H1 (cell line): ENCODE results near the gene B4GAT1. TPM values are rescaled to one million over a fixed set of nuclear protein-coding genes. Genes with fewer than 3 reads are reported as not detected.

Experiments used
- CTCF ChIA-PET: fragments of 300-600 bp; sonication (Branson Sonifier 250); formaldehyde crosslinking; loops from one replicate; lab custom pipeline; 2021; ENCODE audit not compliant: partially characterized antibody; lab: Charles Lee
- POLR2A ChIA-PET: fragments of 300-600 bp; sonication (Branson Sonifier 250); formaldehyde crosslinking; loops from one replicate; lab custom pipeline; 2021; ENCODE audit warnings: inconsistent platforms; ENCODE audit not compliant: partially characterized antibody; lab: Charles Lee
- DNase-seq, 2 experiments: peaks; one replicate each; pipeline versions ENCODE4 v3.0.0 to v3.0.0-alpha.2; 2010 to 2022; ENCODE audit warnings: low spot score in 2 of 2, low read depth in 1 of 2, mixed read lengths in 1 of 2
- FAIRE-seq: peaks from 2 replicates; lab custom pipeline; 2011; peaks lifted over from hg19 to GRCh38; lab: Jason Lieb, UNC
- H2AFZ ChIP-seq: 2 replicates; pipeline ENCODE4 v1.8.1; 2012; ENCODE audit warnings: low read length, inconsistent platforms
- H2AK5ac ChIP-seq: 2 replicates; pipeline ENCODE4 v1.6.1; 2013; ENCODE audit warnings: low read depth, low read length
- H2BK120ac ChIP-seq: replicated peaks from 2 replicates; pipeline ENCODE3; 2013; ENCODE audit warnings: low read depth, low read length, inconsistent platforms
- H2BK12ac ChIP-seq: 2 replicates; pipeline ENCODE4 v1.6.1; 2013; ENCODE audit warnings: low read depth, low read length
- H2BK15ac ChIP-seq: 2 replicates; pipeline ENCODE4 v1.6.1; 2013; ENCODE audit warnings: low read length
- H2BK20ac ChIP-seq: 2 replicates; pipeline ENCODE4 v1.6.1; 2013; ENCODE audit warnings: low read length
- H2BK5ac ChIP-seq: 2 replicates; pipeline ENCODE4 v1.6.1; 2013; ENCODE audit warnings: low read depth, low read length
- H3K14ac ChIP-seq: 2 replicates; pipeline ENCODE4 v1.6.1; 2013; ENCODE audit warnings: inconsistent platforms; ENCODE audit not compliant: insufficient read length
- H3K18ac ChIP-seq: 2 replicates; pipeline ENCODE4 v1.6.1; 2013; ENCODE audit warnings: low read length; ENCODE audit errors: extremely low read depth
- H3K23ac ChIP-seq: 2 replicates; pipeline ENCODE4 v1.6.1; 2013; ENCODE audit warnings: inconsistent platforms; ENCODE audit not compliant: insufficient read length
- H3K23me2 ChIP-seq: 2 replicates; pipeline ENCODE4 v1.6.1; 2013; ENCODE audit warnings: low read depth, low read length
- H3K27ac ChIP-seq: 2 replicates; pipeline ENCODE4 v1.6.1; 2011; ENCODE audit warnings: low read depth, low read length, inconsistent platforms
- H3K27me3 ChIP-seq, 4 experiments: replicated peaks in 1 of 4; 1 replicate in 1 of 4; 2 replicates in 3 of 4; pipeline versions ENCODE4 v1.6.1 to v1.8.1; 2011 to 2013; ENCODE audit warnings: low read length in 3 of 4, mild to moderate bottlenecking in 3 of 4, inconsistent platforms in 2 of 4, mixed read lengths in 2 of 4, moderate library complexity in 1 of 4; ENCODE audit not compliant: control insufficient read depth in 3 of 4, insufficient read depth in 3 of 4; ENCODE audit errors: extremely low read depth in 1 of 4
- H3K36me3 ChIP-seq, 4 experiments: 2 replicates each; pipeline versions ENCODE4 v1.6.1 to v1.8.1; 2011 to 2013; ENCODE audit warnings: mild to moderate bottlenecking in 4 of 4, low read length in 3 of 4, moderate library complexity in 2 of 4, control low read depth in 1 of 4, inconsistent platforms in 1 of 4; ENCODE audit not compliant: insufficient read depth in 4 of 4, control insufficient read depth in 2 of 4
- H3K4ac ChIP-seq: replicated peaks from 2 replicates; pipeline ENCODE3; 2013; ENCODE audit warnings: low read length, low read depth, mixed read lengths, inconsistent platforms; ENCODE audit not compliant: insufficient read length
- H3K4me1 ChIP-seq, 4 experiments: replicated peaks in 1 of 4; 1 replicate in 1 of 4; 2 replicates in 3 of 4; pipeline versions ENCODE4 v1.6.1 to v1.8.1; 2011 to 2013; ENCODE audit warnings: low read length in 3 of 4, inconsistent platforms in 2 of 4, mixed read lengths in 1 of 4; ENCODE audit not compliant: insufficient read depth in 4 of 4, control insufficient read depth in 3 of 4
- H3K4me2 ChIP-seq, 2 experiments: 2 replicates each; pipeline versions ENCODE4 v1.6.1 to v1.8.1; 2011 to 2013; ENCODE audit warnings: low read depth in 2 of 2, low read length in 2 of 2, control low read depth in 1 of 2, inconsistent platforms in 1 of 2, mild to moderate bottlenecking in 1 of 2; ENCODE audit not compliant: insufficient read depth in 1 of 2
- H3K4me3 ChIP-seq, 4 experiments: fragments of 200-600, 300-600 bp in 1 of 4; sonication (generic), shearing (Covaris generic), sonication (Bioruptor Twin) in 1 of 4; 2 replicates each; pipeline versions ENCODE4 v1.5.1 to v1.8.1; 2011 to 2016; ENCODE audit warnings: low read length in 4 of 4, low read depth in 3 of 4, control low read depth in 2 of 4, inconsistent platforms in 2 of 4, mild to moderate bottlenecking in 2 of 4, mixed read lengths in 1 of 4, moderate library complexity in 1 of 4; ENCODE audit not compliant: insufficient read depth in 2 of 4; ENCODE audit errors: extremely low read depth in 1 of 4
- H3K56ac ChIP-seq: replicated peaks from 2 replicates; pipeline ENCODE3; 2013; ENCODE audit warnings: low read depth, mild to moderate bottlenecking, mixed read lengths, low read length, inconsistent platforms; ENCODE audit not compliant: insufficient read length
- H3K79me1 ChIP-seq: 2 replicates; pipeline ENCODE4 v1.6.1; 2013; ENCODE audit warnings: low read depth, low read length, control low read depth
- H3K79me2 ChIP-seq, 2 experiments: 2 replicates each; pipeline versions ENCODE4 v1.6.1 to v1.8.1; 2012 to 2013; ENCODE audit warnings: low read length in 2 of 2, mild to moderate bottlenecking in 2 of 2, inconsistent platforms in 1 of 2; ENCODE audit not compliant: insufficient read depth in 2 of 2, control insufficient read depth in 1 of 2
- H3K9ac ChIP-seq, 4 experiments: replicated peaks in 1 of 4; 1 replicate in 1 of 4; 2 replicates in 3 of 4; pipeline versions ENCODE4 v1.6.1 to v1.8.1; 2011 to 2013; ENCODE audit warnings: low read depth in 3 of 4, low read length in 3 of 4, control low read depth in 2 of 4, mild to moderate bottlenecking in 2 of 4, moderate library complexity in 2 of 4, inconsistent platforms in 1 of 4; ENCODE audit errors: extremely low read depth in 1 of 4
- H3K9me3 ChIP-seq, 2 experiments: 2 replicates each; pipeline versions ENCODE4 v1.6.1 to v1.8.1; 2012 to 2013; ENCODE audit warnings: mild to moderate bottlenecking in 2 of 2, moderate library complexity in 2 of 2, control low read depth in 1 of 2, inconsistent platforms in 1 of 2, low read depth in 1 of 2, low read length in 1 of 2, mixed read lengths in 1 of 2; ENCODE audit not compliant: insufficient read depth in 2 of 2
- H4K20me1 ChIP-seq, 2 experiments: replicated peaks in 1 of 2; 2 replicates each; pipeline versions ENCODE3 to v1.8.1; 2011 to 2013; ENCODE audit warnings: inconsistent platforms in 2 of 2, low read length in 2 of 2, mild to moderate bottlenecking in 1 of 2; ENCODE audit not compliant: insufficient read depth in 2 of 2, control insufficient read depth in 1 of 2
- H4K5ac ChIP-seq: 2 replicates; pipeline ENCODE4 v1.6.1; 2013; ENCODE audit warnings: low read length, low read depth, mixed read lengths, inconsistent platforms; ENCODE audit not compliant: insufficient read length
- H4K8ac ChIP-seq: 2 replicates; pipeline ENCODE4 v1.8.0; 2013; ENCODE audit warnings: mild to moderate bottlenecking, moderate library complexity, low read length, inconsistent platforms; ENCODE audit not compliant: insufficient read depth; ENCODE audit errors: extremely low read depth
- H4K91ac ChIP-seq: replicated peaks from 2 replicates; pipeline ENCODE3; 2013; ENCODE audit warnings: low read length, mixed read lengths, inconsistent platforms; ENCODE audit not compliant: insufficient read length
- CTBP2 ChIP-seq: IDR thresholded peaks from 2 replicates; pipeline ENCODE4 v1.7.0; 2011; ENCODE audit warnings: borderline replicate concordance, mild to moderate bottlenecking, moderate library complexity, mixed read lengths, low read length; ENCODE audit not compliant: insufficient read depth, insufficient read length
- MAFK ChIP-seq: IDR thresholded peaks from 2 replicates; pipeline ENCODE4 v1.6.1; 2012; ENCODE audit warnings: low read depth, mild to moderate bottlenecking, improper control_type of control experiment, low read length
- RFX5 ChIP-seq: IDR thresholded peaks from 2 replicates; pipeline ENCODE4 v1.6.1; 2011; ENCODE audit warnings: low read depth, low read length, improper control_type of control experiment, borderline replicate concordance
- SUZ12 ChIP-seq: fragments of 200-600 bp; sonication (generic); IDR thresholded peaks from 2 replicates; pipeline ENCODE4 v1.6.1; 2012; ENCODE audit warnings: mild to moderate bottlenecking, inconsistent platforms, low read length, moderate library complexity, mixed read lengths
- TAF7 ChIP-seq: optimal IDR thresholded peaks from 2 replicates; pipeline ENCODE3; 2011; ENCODE audit warnings: low read depth, mild to moderate bottlenecking, inconsistent platforms, low read length, moderate library complexity, borderline replicate concordance
- ZNF274 ChIP-seq: IDR thresholded peaks from 2 replicates; pipeline ENCODE4 v1.7.0; 2012; ENCODE audit warnings: low read length, borderline replicate concordance; ENCODE audit errors: extremely low read depth
- WGBS, 2 experiments: shearing (Covaris generic) in 1 of 2; methylation state at CpG; one replicate each; pipeline versions ENCODE4 v1.1.6 to v1.1.7; 2013 to 2015; ENCODE audit warnings: low lambda C conversion rate in 2 of 2, mixed read lengths in 2 of 2, inconsistent platforms in 1 of 2, low coverage in 1 of 2, missing lambda C conversion rate in 1 of 2; ENCODE audit not compliant: insufficient replicate concordance in 2 of 2, insufficient coverage in 1 of 2, insufficient read length in 1 of 2; ENCODE audit errors: extremely low coverage in 1 of 2, missing lambda C conversion rate in 1 of 2; 5-methylcytosine and 5-hydroxymethylcytosine counted together
- polyA plus RNA-seq, 7 experiments: library from polyadenylated mRNA; depleted of rRNA in 3 of 7; stranded (reverse) in 5 of 7; unstranded in 2 of 7; fragments of >200 nt in 5 of 7; fragments of 200-250 nt in 2 of 7; gene quantifications; 1 replicate in 5 of 7; 2 replicates in 1 of 7; 4 replicates in 1 of 7; pipeline versions ENCODE4 v1.2.1 to v1.2.3, GENCODE V29; 2011 to 2013; ENCODE audit warnings: missing spikeins in 2 of 7, mixed read lengths in 2 of 7
- total RNA-seq: library from RNA; stranded (reverse); fragmentation: NEBNext Ultra II Directional; extraction: Animal tissue kit (Norgen Biotek cat#: 25700); gene quantifications from 2 replicates; pipeline ENCODE4 v1.2.1, GENCODE V29; 2021
- TF ChIP-seq, protein P1 (sequence below): IDR thresholded peaks from 2 replicates; pipeline ENCODE4 v1.6.1; 2011; ENCODE audit warnings: low read depth, mild to moderate bottlenecking, low read length; ENCODE audit not compliant: insufficient read depth
- TF ChIP-seq, protein P2 (sequence below): IDR thresholded peaks from 2 replicates; pipeline ENCODE4 v1.6.1; 2012; ENCODE audit warnings: inconsistent platforms

The B4GAT1 gene
- total and polyA plus RNA-seq, 2 of the 8 experiments (the other 6 are each of a cell fraction or from before 2014, with no cell fraction given) = 22.2 to 27.8 TPM

DNA sequence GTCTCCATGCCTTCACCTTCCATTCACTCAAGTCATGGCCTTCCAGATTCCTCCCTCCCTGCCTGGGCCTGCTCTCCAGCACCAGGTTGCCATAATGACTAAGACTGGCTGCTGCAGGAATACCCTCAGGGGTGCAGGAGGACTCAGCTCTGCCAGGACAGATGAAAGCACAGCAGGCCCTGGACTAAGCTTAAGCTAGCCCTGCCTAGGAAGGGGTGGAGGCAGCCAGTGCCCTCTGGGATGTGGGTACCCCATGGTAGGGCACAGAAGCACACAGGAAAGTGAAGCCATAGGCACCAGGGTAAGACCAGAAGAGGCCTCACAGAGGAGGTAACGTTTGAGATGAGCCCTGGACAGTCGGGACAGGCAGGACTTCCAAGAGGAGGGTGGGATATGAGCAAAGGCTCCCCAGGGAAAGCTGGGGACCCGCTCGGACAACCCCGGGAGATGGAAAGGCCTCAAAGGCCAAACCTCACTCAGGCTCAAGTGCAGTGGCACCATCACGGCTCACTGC lies 8.2 kb downstream of the B4GAT1 start:
- no peak overlapping the region for H4K5ac ChIP-seq
- H3K79me2 ChIP-seq = peaks cover 0 to 11% of the 10 kb centered on the region in 2 experiments; a peak in 2 of 4 replicates
- TF ChIP-seq SUZ12 (no peak), RFX5 (no peak), ZNF274 (no peak), CTBP2 (no peak), MAFK (no peak), TAF7 (no peak)
- TF ChIP-seq, protein P1, sequence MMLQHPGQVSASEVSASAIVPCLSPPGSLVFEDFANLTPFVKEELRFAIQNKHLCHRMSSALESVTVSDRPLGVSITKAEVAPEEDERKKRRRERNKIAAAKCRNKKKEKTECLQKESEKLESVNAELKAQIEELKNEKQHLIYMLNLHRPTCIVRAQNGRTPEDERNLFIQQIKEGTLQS = no peak
- TF ChIP-seq, protein P2, sequence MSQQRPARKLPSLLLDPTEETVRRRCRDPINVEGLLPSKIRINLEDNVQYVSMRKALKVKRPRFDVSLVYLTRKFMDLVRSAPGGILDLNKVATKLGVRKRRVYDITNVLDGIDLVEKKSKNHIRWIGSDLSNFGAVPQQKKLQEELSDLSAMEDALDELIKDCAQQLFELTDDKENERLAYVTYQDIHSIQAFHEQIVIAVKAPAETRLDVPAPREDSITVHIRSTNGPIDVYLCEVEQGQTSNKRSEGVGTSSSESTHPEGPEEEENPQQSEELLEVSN = no peak
- FAIRE-seq = no peak
- no peak overlapping the region for H3K27ac ChIP-seq
- H3K14ac ChIP-seq = no peak overlapping the region
- no peak for DNase-seq
- H4K20me1 ChIP-seq = peaks cover 3 to 8% of the 10 kb centered on the region in 2 experiments
- peaks cover 2% of the 10 kb centered on the region; the same call in 1 of the 2 replicates for H3K23me2 ChIP-seq
- H3K18ac ChIP-seq = no peak overlapping the region
- CTCF ChIA-PET = interaction anchor here (0.6 to 4.6 kb wide), 11 partner anchors 10 to 889 kb away, joined by 3 to 55 read pairs (median 4); partner anchors contain the start of gene CD248
- H3K4me1 ChIP-seq = peaks cover 0 to 20% (median 14%) of the 10 kb centered on the region in 4 experiments; a peak in 6 of 7 replicates
- H3K56ac ChIP-seq = no peak overlapping the region
- H2BK5ac ChIP-seq = no peak overlapping the region
- H2BK12ac ChIP-seq = no peak overlapping the region
- H3K4ac ChIP-seq = no peak overlapping the region
- H3K23ac ChIP-seq = no peak overlapping the region
- peaks cover 6 to 12% (median 9%) of the 10 kb centered on the region in 4 experiments; a peak in 4 of 8 replicates for H3K36me3 ChIP-seq
- no peak overlapping the region for H4K91ac ChIP-seq
- POLR2A ChIA-PET = interaction anchor here (0.9 to 28.7 kb wide), 5 partner anchors 8 to 52 kb away, joined by 3 to 487 read pairs (median 3); partner anchors contain the start of gene SLC29A2
- H3K79me1 ChIP-seq = peaks cover 3% of the 10 kb centered on the region
- H2AFZ ChIP-seq = no peak overlapping the region
- H2BK20ac ChIP-seq = no peak overlapping the region
- H3K9me3 ChIP-seq = no peaks in the 10 kb centered on the region
- H3K4me2 ChIP-seq = no peak overlapping the region
- H3K9ac ChIP-seq = no peak overlapping the region
- H3K27me3 ChIP-seq = no peaks in the 10 kb centered on the region; a peak in 2 of 7 replicates
- H2AK5ac ChIP-seq = no peak overlapping the region
- WGBS, 2 experiments = 89% methylated on average over 6 of the region's 6 CpGs; no CpG with 5 or more reads in 1 of the 2 experiments
- no peak overlapping the region for H4K8ac ChIP-seq
- no peak overlapping the region for H3K4me3 ChIP-seq
- no peak overlapping the region for H2BK15ac ChIP-seq
- no peak overlapping the region for H2BK120ac ChIP-seq
